HCT116 (cell line): ENCODE measurements around the gene SPOCK3. TPM values are rescaled to one million over a fixed set of nuclear protein-coding genes. Genes with fewer than 3 reads are reported as not detected.

ENCODE experiments used
- ATAC-seq: fragments of 200-7000 bp; cut with Tn5 transposase; 2 replicates; pipeline ENCODE4 v1.9.1; 2020; ENCODE audit warnings: mild to moderate bottlenecking, moderate library complexity
- BruUV-seq: library from RNA; stranded (reverse); fragments of 400-500 nt; replicated peaks from 2 replicates; lab custom pipeline; 2021; lab: Mats Ljungman, UMichigan
- CTCF ChIA-PET: fragments of 300-600 bp; sonication (Branson Sonifier 250); formaldehyde crosslinking; loops from one replicate; lab custom pipeline; 2021; ENCODE audit warnings: antibody characterized with exemption; lab: Charles Lee
- POLR2A ChIA-PET: fragments of 300-600, 350-600 bp; sonication (Branson Sonifier 250); formaldehyde crosslinking; loops from one replicate; lab custom pipeline; 2021; ENCODE audit warnings: antibody characterized with exemption; lab: Charles Lee
- RAD21 ChIA-PET, 2 experiments: fragments of 300-600 bp; sonication (Branson Sonifier 250); formaldehyde crosslinking; loops; one replicate each; lab custom pipeline; 2023; ENCODE audit warnings: low total read pairs in 2 of 2; ENCODE audit not compliant: uncharacterized antibody in 2 of 2, unreplicated experiment in 2 of 2, low non-redundant PET in 1 of 2; lab: Charles Lee
- DNase-seq: peaks from one replicate; pipeline ENCODE4 v3.0.0-alpha.2; 2010; ENCODE audit warnings: low read depth, low spot score
- H2AFZ ChIP-seq: fragments of 200-600 bp; shearing (Covaris generic), sonication (generic); 2 replicates; pipeline ENCODE4 v1.6.1; 2017; ENCODE audit warnings: low read depth, mixed run types, mixed read lengths, antibody characterized with exemption, low read length; ENCODE audit not compliant: poor library complexity, severe bottlenecking
- H3K27ac ChIP-seq: 2 replicates; pipeline ENCODE4 v1.5.1; 2012; ENCODE audit warnings: low read depth, low read length
- H3K27me3 ChIP-seq: fragments of 200-600 bp; sonication (generic); 2 replicates; pipeline ENCODE4 v1.6.1; 2016; ENCODE audit warnings: mixed run types, low read length, mixed read lengths; ENCODE audit not compliant: insufficient read depth
- H3K36me3 ChIP-seq, 2 experiments: fragments of 200-500 bp in 1 of 2; fragments of 200-600 bp in 1 of 2; sonication (Bioruptor generic) in 1 of 2; sonication (generic) in 1 of 2; 2 replicates each; pipeline versions ENCODE4 v1.5.1 to v1.6.1; 2014 to 2016; ENCODE audit warnings: low read length in 2 of 2, inconsistent platforms in 1 of 2, mixed read lengths in 1 of 2, mixed run types in 1 of 2; ENCODE audit not compliant: insufficient read depth in 2 of 2, control insufficient read depth in 1 of 2
- H3K4me1 ChIP-seq, 2 experiments: fragments of 200-600 bp in 1 of 2; sonication (generic) in 1 of 2; 2 replicates each; pipeline versions ENCODE4 v1.5.1 to v1.6.1; 2012 to 2017; ENCODE audit warnings: low read length in 2 of 2, inconsistent platforms in 1 of 2, mild to moderate bottlenecking in 1 of 2, mixed read lengths in 1 of 2, mixed run types in 1 of 2, moderate library complexity in 1 of 2; ENCODE audit not compliant: insufficient read depth in 2 of 2, control insufficient read depth in 1 of 2
- H3K4me2 ChIP-seq: fragments of 200-600 bp; sonication (generic); 2 replicates; pipeline ENCODE4 v1.6.1; 2017; ENCODE audit warnings: mixed run types, low read length, mixed read lengths
- H3K4me3 ChIP-seq, 2 experiments: fragments of 200-600 bp in 1 of 2; sonication (generic) in 1 of 2; replicated peaks in 1 of 2; 2 replicates each; pipeline ENCODE4 v1.5.1; 2011 to 2016; ENCODE audit warnings: low read length in 2 of 2, control low read depth in 1 of 2, low read depth in 1 of 2, mild to moderate bottlenecking in 1 of 2, mixed read lengths in 1 of 2, mixed run types in 1 of 2
- H3K79me2 ChIP-seq: fragments of 200-600 bp; sonication (generic); 2 replicates; pipeline ENCODE4 v1.6.1; 2017; ENCODE audit warnings: mild to moderate bottlenecking, mixed run types, low read length, moderate library complexity, mixed read lengths; ENCODE audit not compliant: insufficient read depth
- H3K9ac ChIP-seq: fragments of 200-600 bp; sonication (generic); 2 replicates; pipeline ENCODE4 v1.6.1; 2016; ENCODE audit warnings: low read length, mixed read lengths
- H3K9me2 ChIP-seq: fragments of 200-600 bp; sonication (generic), shearing (Covaris generic); 2 replicates; pipeline ENCODE4 v1.6.1; 2017; ENCODE audit warnings: mixed run types, mild to moderate bottlenecking, moderate library complexity; ENCODE audit not compliant: insufficient read depth
- H3K9me3 ChIP-seq, 2 experiments: fragments of 200-500 bp in 1 of 2; fragments of 200-600 bp in 1 of 2; sonication (Bioruptor generic) in 1 of 2; sonication (generic) in 1 of 2; 2 replicates each; pipeline ENCODE4 v1.6.1; 2014 to 2017; ENCODE audit warnings: low read length in 2 of 2, mixed read lengths in 2 of 2, inconsistent platforms in 1 of 2, low read depth in 1 of 2, mild to moderate bottlenecking in 1 of 2, mixed run types in 1 of 2, moderate library complexity in 1 of 2; ENCODE audit not compliant: control insufficient read depth in 1 of 2, insufficient read depth in 1 of 2
- H4K20me1 ChIP-seq: fragments of 200-600 bp; sonication (generic), shearing (Covaris generic); 2 replicates; pipeline ENCODE4 v1.6.1; 2017; ENCODE audit warnings: mixed run types, mild to moderate bottlenecking, moderate library complexity; ENCODE audit not compliant: insufficient read depth
- CEBPB ChIP-seq: IDR thresholded peaks from 2 replicates; pipeline ENCODE4 v1.6.1; 2012; ENCODE audit warnings: low read depth
- CTCF ChIP-seq, 3 experiments: fragments of 200-600 bp in 1 of 3; sonication (generic) in 1 of 3; IDR thresholded peaks in 2 of 3; conservative IDR thresholded peaks in 1 of 3; 2 replicates each; pipeline ENCODE4 v1.5.1; 2012 to 2017; ENCODE audit warnings: low read depth in 2 of 3, low read length in 2 of 3, antibody characterized with exemption in 1 of 3, borderline replicate concordance in 1 of 3, control low read depth in 1 of 3, mild to moderate bottlenecking in 1 of 3, mixed read lengths in 1 of 3, mixed run types in 1 of 3, moderate library complexity in 1 of 3; ENCODE audit not compliant: insufficient read depth in 1 of 3
- EZH2 ChIP-seq: fragments of 200-600 bp; sonication (generic); IDR thresholded peaks from 2 replicates; pipeline ENCODE4 v1.6.1; 2017; ENCODE audit warnings: antibody characterized with exemption, mixed run types
- POLR2AphosphoS5 ChIP-seq: IDR thresholded peaks from 2 replicates; pipeline ENCODE4 v1.6.1; 2011; ENCODE audit warnings: mild to moderate bottlenecking, low read depth, low read length, moderate library complexity
- RAD21 ChIP-seq: IDR thresholded peaks from 2 replicates; pipeline ENCODE4 v1.6.1; 2012; ENCODE audit warnings: low read depth, mild to moderate bottlenecking
- REST ChIP-seq: IDR thresholded peaks from 2 replicates; pipeline ENCODE4 v1.6.1; 2012; ENCODE audit warnings: low read depth
- TCF7L2 ChIP-seq: IDR thresholded peaks from 2 replicates; pipeline ENCODE4 v1.7.0; 2011; ENCODE audit warnings: borderline replicate concordance, inconsistent platforms; ENCODE audit not compliant: insufficient read depth, insufficient read length; ENCODE audit errors: extremely low read depth
- ZBTB33 ChIP-seq: IDR thresholded peaks from 2 replicates; pipeline ENCODE4 v1.6.1; 2011; ENCODE audit warnings: mild to moderate bottlenecking, low read length, moderate library complexity; ENCODE audit not compliant: insufficient replicate concordance; ENCODE audit errors: extremely low read depth
- ZFX ChIP-seq: fragments of 450-650 bp; IDR thresholded peaks from 2 replicates; pipeline ENCODE4 v1.6.1; 2017
- ZNF274 ChIP-seq: fragments of 200-500 bp; sonication (Bioruptor generic); IDR thresholded peaks from 2 replicates; pipeline ENCODE4 v1.6.1; 2014; ENCODE audit warnings: mild to moderate bottlenecking, low read depth, low read length, inconsistent platforms
- intact Hi-C: fragments of 100-400 bp; cut with micrococcal nuclease; formaldehyde crosslinking; loops from 2 replicates; pipeline ENCODE4 v1.10.0; 2022
- total RNA-seq: library from RNA; stranded (reverse); gene quantifications from one replicate; pipeline ENCODE4 v1.2.1, GENCODE V29; 2021; ENCODE audit not compliant: unreplicated experiment

SPOCK3 gene
- total RNA-seq, 1 experiment from 2014 or later: 1.7 TPM

- TF ChIP-seq EZH2 (no peak), RAD21 (peak; percentile 17; the same call in 1 of the 2 replicates), CTCF (IDR thresholded peaks at IDR 0.05 in 2 of 3, conservative IDR thresholded peaks at IDR 0.05 in 1 of 3; ENCODE audit: borderline replicate concordance in 1 of 3, insufficient read depth in 1 of 3, low read depth in 2 of 3, low read length in 2 of 3) (peak in 2 of 3 experiments; percentile 32 to 43; a peak in 3 of 6 replicates)
- ATAC-seq (0 out of 2 replicates have a peak, but pooled peaks have one; percentile 44), DNase-seq (no peak)
- Histone ChIP-seq H3K4me1 (no peaks in the 10 kb centered on the region; a peak in 1 of 4 replicates), H3K9ac (no peak overlapping the region), H3K36me3 (no peaks in the 10 kb centered on the region), H3K79me2 (no peaks in the 10 kb centered on the region), H3K27ac (no peak overlapping the region), H3K9me2 (no peaks in the 10 kb centered on the region), H3K4me3 (no peak overlapping the region), H3K9me3 (no peaks in the 10 kb centered on the region), H4K20me1 (no peaks in the 10 kb centered on the region), H2AFZ (no peak overlapping the region), H3K27me3 (no peaks in the 10 kb centered on the region), H3K4me2 (no peak overlapping the region)
- POLR2A ChIA-PET: no interaction called here
- RAD21 ChIA-PET: no interaction called here
- CTCF ChIA-PET: interaction anchor here (1.2 kb wide), 1 partner anchor 602 kb away, joined by 3 read pairs; no protein-coding TSS in a partner anchor
- no TSS peak for BruUV-seq
- intact Hi-C loops: loop anchor here (5.0 kb wide), 1 partner anchor 1132 kb away; no protein-coding TSS in a partner anchor
Observed at GRCh38 chr4:167020410-167020809, 213.9 kb downstream of the SPOCK3 start.

- ATAC-seq (no peak), DNase-seq (no peak)
- TF ChIP-seq ZNF274 (no peak), TCF7L2 (no peak), POLR2AphosphoS5 (no peak), ZBTB33 (no peak), CEBPB (no peak), ZFX (no peak), REST (no peak), RAD21 (peak; percentile 26; the same call in 1 of the 2 replicates)
- Histone ChIP-seq H3K27me3 (no peaks in the 10 kb centered on the region), H4K20me1 (no peaks in the 10 kb centered on the region), H3K9me3 (no peaks in the 10 kb centered on the region), H3K27ac (no peak overlapping the region), H3K4me1 (no peaks in the 10 kb centered on the region), H3K9me2 (no peaks in the 10 kb centered on the region), H2AFZ (no peak overlapping the region), H3K9ac (no peak overlapping the region), H3K4me3 (no peak overlapping the region), H3K36me3 (no peaks in the 10 kb centered on the region), H3K4me2 (no peak overlapping the region), H3K79me2 (no peaks in the 10 kb centered on the region)
- CTCF ChIA-PET: interaction anchor here (1.1 kb wide), 1 partner anchor 17 kb away, joined by 4 read pairs; no protein-coding TSS in a partner anchor
- POLR2A ChIA-PET: no interaction called here
- no TSS peak for BruUV-seq
- intact Hi-C loops: loop anchor here (10.0 kb wide), 1 partner anchor 850 kb away; no protein-coding TSS in a partner anchor
- RAD21 ChIA-PET: no interaction called here
Observed at GRCh38 chr4:167014944-167015343, 219.3 kb downstream of the SPOCK3 start.
